SH-SY5Y (cell line): ENCODE results near the gene TMX1.

Experiments
- GATA2 ChIP-seq: IDR thresholded peaks from 2 replicates; pipeline ENCODE4 v1.6.1; 2011; ENCODE audit warnings: mild to moderate bottlenecking, low read depth, low read length
- GATA3 ChIP-seq: IDR thresholded peaks from 2 replicates; pipeline ENCODE4 v1.6.1; 2011; ENCODE audit warnings: low read depth, mild to moderate bottlenecking, low read length, moderate library complexity

TMX1 gene

DNA sequence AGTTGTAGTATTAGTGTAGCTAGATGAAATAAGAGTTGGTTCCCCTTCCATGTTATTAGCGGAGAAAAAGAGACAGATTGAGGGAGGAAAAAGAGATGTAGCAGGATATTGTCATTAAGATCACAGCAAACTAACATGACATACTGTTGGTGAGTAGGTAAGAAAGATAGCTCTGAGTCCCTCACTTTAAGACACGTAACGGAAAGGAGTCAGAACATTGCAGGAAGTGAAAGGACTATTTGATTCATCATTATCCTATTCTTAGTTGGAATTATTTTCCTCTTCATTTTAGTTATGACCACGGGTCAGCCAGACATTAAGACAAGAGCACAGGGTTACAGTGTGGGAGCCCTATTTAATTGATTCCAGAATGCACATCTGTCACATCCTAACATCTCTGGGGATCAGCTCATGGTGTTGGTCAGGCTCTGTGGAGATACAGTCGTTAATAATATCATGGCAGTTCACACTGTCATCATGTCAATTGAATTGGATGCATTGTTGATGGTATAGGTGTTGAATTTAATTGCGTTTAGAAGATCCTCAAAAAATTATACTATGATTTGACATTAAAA, 55.0 kb downstream of the TMX1 start:
- TF ChIP-seq GATA3 (no peak), GATA2 (no peak)

DNA sequence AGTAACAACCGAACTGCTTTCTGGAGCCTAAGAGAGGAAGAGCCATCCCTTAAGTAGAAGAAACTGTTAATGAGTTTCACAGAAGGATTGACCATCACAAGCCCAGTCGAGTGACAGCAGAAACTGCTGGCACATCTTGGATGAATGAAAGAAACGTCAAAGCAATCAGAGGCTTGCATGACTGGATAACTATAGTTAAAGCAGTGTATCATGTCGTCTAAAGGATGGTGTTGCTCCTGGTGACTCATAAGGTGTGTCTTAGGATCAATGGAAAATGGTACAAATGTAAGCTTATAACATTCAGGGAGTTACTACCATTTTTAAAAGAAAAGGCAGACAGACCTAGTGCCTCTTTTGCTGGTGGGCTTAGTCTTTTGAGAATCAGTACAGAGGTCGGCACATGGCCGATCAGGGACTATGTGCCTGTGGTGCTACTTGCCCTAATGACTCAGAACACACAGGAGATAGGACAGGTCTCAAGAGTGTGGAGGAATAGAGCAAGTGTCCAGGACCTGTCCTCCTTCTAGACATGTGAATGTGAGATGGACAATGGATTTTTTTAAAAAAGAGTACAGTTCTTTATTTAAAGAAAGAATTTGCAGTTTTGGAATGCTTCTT, 55.7 kb downstream of the TMX1 start:
- no peak for TF ChIP-seq GATA3
- no peak for TF ChIP-seq GATA2

GRCh38 chr14:51297066-51297465, 57.0 kb downstream of the TMX1 start:
- TF ChIP-seq GATA3 (no peak), GATA2 (no peak)

DNA sequence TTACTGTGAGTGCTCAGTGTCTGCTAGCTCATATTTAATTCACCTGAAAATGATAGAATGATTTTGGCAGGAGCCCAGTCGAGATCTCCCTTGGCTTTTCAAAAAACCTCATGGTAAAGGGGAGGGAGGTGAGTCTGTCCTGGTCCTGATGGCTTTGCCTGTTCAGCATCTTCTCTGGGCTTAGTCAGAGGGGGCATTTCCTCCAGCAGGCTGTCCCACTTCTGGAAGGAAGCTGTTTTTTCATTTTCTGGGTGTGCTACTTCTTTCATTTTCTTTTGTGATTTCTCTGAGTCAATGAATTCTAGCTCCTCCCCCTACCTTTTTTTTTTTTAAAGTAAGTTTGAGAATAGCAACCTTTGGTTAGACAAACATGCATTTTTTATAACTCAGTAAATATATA, 58.8 kb downstream of the TMX1 start:
- TF ChIP-seq GATA2 = no peak
- TF ChIP-seq GATA3 = no peak

GRCh38 chr14:51302295-51303030, 62.4 kb downstream of the TMX1 start:
- TF ChIP-seq GATA2 = no peak
- no peak for TF ChIP-seq GATA3

DNA sequence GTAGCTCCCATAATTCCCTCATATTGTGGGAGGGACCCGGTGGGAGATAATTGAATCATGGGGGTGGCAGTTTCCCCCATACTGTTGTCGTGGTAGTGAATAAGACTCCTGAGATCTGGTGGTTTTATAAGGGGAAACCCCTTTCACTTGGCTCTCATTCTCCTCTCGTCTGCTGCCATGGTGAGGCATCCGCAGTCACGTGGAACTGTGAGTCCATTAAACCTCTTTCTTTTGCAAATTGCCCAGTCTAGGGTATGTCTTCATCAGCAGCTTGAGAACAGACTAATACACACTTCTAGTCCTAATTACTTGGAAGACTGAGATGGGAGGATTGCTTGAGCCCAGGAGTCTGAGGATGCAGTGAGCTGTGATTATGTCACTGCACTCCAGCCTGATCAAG, 64.4 kb downstream of the TMX1 start:
- no peak for TF ChIP-seq GATA2
- no peak for TF ChIP-seq GATA3

DNA sequence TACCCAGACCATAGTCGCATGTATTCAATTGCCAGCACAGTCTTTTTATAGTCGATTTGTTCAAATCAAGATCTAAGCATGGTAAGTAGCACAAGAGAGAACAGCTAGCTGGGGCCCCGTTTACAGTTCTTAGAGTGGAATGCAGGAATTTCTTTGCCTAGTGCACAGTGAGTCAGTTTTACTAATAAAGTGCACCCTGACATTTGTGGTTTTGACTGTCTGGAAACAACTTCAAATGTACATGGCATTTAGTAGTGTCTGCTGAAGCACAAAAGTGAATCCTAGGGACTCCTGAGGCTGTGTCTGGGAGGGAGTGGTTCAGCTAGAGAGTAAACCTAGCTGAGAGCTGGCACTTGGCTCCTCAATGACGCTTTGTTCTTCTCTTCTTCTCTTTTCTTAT, 64.9 kb downstream of the TMX1 start:
- TF ChIP-seq GATA2 (no peak), GATA3 (no peak)

- TF ChIP-seq GATA2 = no peak
- no peak for TF ChIP-seq GATA3
Measured at GRCh38 chr14:51305751-51306150, 65.7 kb downstream of the TMX1 start.
